ENCODE results near the gene NTF3.

NTF3 gene

GRCh38 chr12:5465384-5465783 lies 33.5 kb downstream of the NTF3 start:
- Histone ChIP-seq H4K20me1 (ENCODE audit: insufficient read depth, low read length, poor library complexity, severe bottlenecking) (no peaks in the 10 kb centered on the region), H3K9me3 (ENCODE audit: insufficient read depth, low read depth, low read length) (no peaks in the 10 kb centered on the region), H2AFZ (ENCODE audit: low read length) (no peak overlapping the region), H3K36me3 (ENCODE audit: insufficient read depth, low read length) (no peaks in the 10 kb centered on the region), H3K4me3 (ENCODE audit: low read length, poor library complexity, severe bottlenecking) (no peak overlapping the region), H3K9me2 (replicated peaks; ENCODE audit: low read depth, low read length) (no peaks in the 10 kb centered on the region), H3K4me1 (ENCODE audit: insufficient read depth, low read length, poor library complexity, severe bottlenecking) (no peaks in the 10 kb centered on the region), H3K4me2 (ENCODE audit: low read depth, low read length, poor library complexity, severe bottlenecking) (no peak overlapping the region), H3K27me3 (ENCODE audit: insufficient read depth, low read length, poor library complexity, severe bottlenecking) (no peaks in the 10 kb centered on the region), H3F3A (ENCODE audit: low read depth) (no peaks in the 10 kb centered on the region), H3K79me2 (ENCODE audit: insufficient read depth, low read length) (no peaks in the 10 kb centered on the region), H3K9ac (ENCODE audit: low read depth, low read length, poor library complexity, severe bottlenecking) (no peak overlapping the region)
- TF ChIP-seq CTCF (conservative IDR thresholded peaks at IDR 0.05; ENCODE audit: low read length) (no peak), EZH2phosphoT487 (IDR thresholded peaks at IDR 0.05; ENCODE audit: borderline replicate concordance) (no peak)

- Histone ChIP-seq H3K4me1 (ENCODE audit: insufficient read depth, low read length, poor library complexity, severe bottlenecking) (no peaks in the 10 kb centered on the region), H3K36me3 (ENCODE audit: insufficient read depth, low read length) (no peaks in the 10 kb centered on the region), H3K27me3 (ENCODE audit: insufficient read depth, low read length, poor library complexity, severe bottlenecking) (no peaks in the 10 kb centered on the region), H3K9me3 (ENCODE audit: insufficient read depth, low read depth, low read length) (no peaks in the 10 kb centered on the region), H3F3A (ENCODE audit: low read depth) (no peaks in the 10 kb centered on the region), H3K79me2 (ENCODE audit: insufficient read depth, low read length) (no peaks in the 10 kb centered on the region), H3K9me2 (replicated peaks; ENCODE audit: low read depth, low read length) (no peaks in the 10 kb centered on the region), H2AFZ (ENCODE audit: low read length) (no peak overlapping the region), H4K20me1 (ENCODE audit: insufficient read depth, low read length, poor library complexity, severe bottlenecking) (no peaks in the 10 kb centered on the region), H3K4me2 (ENCODE audit: low read depth, low read length, poor library complexity, severe bottlenecking) (no peak overlapping the region), H3K4me3 (ENCODE audit: low read length, poor library complexity, severe bottlenecking) (no peak overlapping the region), H3K9ac (ENCODE audit: low read depth, low read length, poor library complexity, severe bottlenecking) (no peak overlapping the region)
- TF ChIP-seq EZH2phosphoT487 (IDR thresholded peaks at IDR 0.05; ENCODE audit: borderline replicate concordance) (no peak), CTCF (conservative IDR thresholded peaks at IDR 0.05; ENCODE audit: low read length) (no peak)
Observed at GRCh38 chr12:5466521-5466960, 34.6 kb downstream of the NTF3 start.

GRCh38 chr12:5467931-5468330 lies 36.0 kb downstream of the NTF3 start:
- Histone ChIP-seq H4K20me1 (ENCODE audit: insufficient read depth, low read length, poor library complexity, severe bottlenecking) (no peaks in the 10 kb centered on the region), H3K9me3 (ENCODE audit: insufficient read depth, low read depth, low read length) (no peaks in the 10 kb centered on the region), H3K9me2 (replicated peaks; ENCODE audit: low read depth, low read length) (no peaks in the 10 kb centered on the region), H3K9ac (ENCODE audit: low read depth, low read length, poor library complexity, severe bottlenecking) (no peak overlapping the region), H3K4me1 (ENCODE audit: insufficient read depth, low read length, poor library complexity, severe bottlenecking) (no peaks in the 10 kb centered on the region), H3K79me2 (ENCODE audit: insufficient read depth, low read length) (no peaks in the 10 kb centered on the region), H3K4me2 (ENCODE audit: low read depth, low read length, poor library complexity, severe bottlenecking) (no peak overlapping the region), H3K27me3 (ENCODE audit: insufficient read depth, low read length, poor library complexity, severe bottlenecking) (no peaks in the 10 kb centered on the region), H3K4me3 (ENCODE audit: low read length, poor library complexity, severe bottlenecking) (no peak overlapping the region), H3F3A (ENCODE audit: low read depth) (no peaks in the 10 kb centered on the region), H2AFZ (ENCODE audit: low read length) (no peak overlapping the region), H3K36me3 (ENCODE audit: insufficient read depth, low read length) (no peaks in the 10 kb centered on the region)
- no peak for TF ChIP-seq CTCF (conservative IDR thresholded peaks at IDR 0.05; ENCODE audit: low read length)
- TF ChIP-seq EZH2phosphoT487 (IDR thresholded peaks at IDR 0.05; ENCODE audit: borderline replicate concordance) = no peak

Measured in Loucy (cell line).